ENCODE measurements around the gene CYSRT1.

GRCh38 chr9:137218754-137219271 is 6.2 kb upstream of the CYSRT1 start:
- TF ChIP-seq, protein P1, sequence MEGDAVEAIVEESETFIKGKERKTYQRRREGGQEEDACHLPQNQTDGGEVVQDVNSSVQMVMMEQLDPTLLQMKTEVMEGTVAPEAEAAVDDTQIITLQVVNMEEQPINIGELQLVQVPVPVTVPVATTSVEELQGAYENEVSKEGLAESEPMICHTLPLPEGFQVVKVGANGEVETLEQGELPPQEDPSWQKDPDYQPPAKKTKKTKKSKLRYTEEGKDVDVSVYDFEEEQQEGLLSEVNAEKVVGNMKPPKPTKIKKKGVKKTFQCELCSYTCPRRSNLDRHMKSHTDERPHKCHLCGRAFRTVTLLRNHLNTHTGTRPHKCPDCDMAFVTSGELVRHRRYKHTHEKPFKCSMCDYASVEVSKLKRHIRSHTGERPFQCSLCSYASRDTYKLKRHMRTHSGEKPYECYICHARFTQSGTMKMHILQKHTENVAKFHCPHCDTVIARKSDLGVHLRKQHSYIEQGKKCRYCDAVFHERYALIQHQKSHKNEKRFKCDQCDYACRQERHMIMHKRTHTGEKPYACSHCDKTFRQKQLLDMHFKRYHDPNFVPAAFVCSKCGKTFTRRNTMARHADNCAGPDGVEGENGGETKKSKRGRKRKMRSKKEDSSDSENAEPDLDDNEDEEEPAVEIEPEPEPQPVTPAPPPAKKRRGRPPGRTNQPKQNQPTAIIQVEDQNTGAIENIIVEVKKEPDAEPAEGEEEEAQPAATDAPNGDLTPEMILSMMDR (IDR thresholded peaks at IDR 0.05 in 8 of 11, conservative IDR thresholded peaks at IDR 0.05 in 3 of 11), result no peak
- TF ChIP-seq POLR2AphosphoS5 (IDR thresholded peaks at IDR 0.05), result peak; percentile 4 to 79 (median 49)

All from spleen (tissue), 7 donors.